HL-60 (cell line): Measurements from ENCODE around the gene WDR91.
A peak's percentile ranks its signal among the peaks of the same experiment; 100 is the strongest.

Experiments
- DNase-seq, 2 experiments: peaks; one replicate each; pipeline ENCODE4 v3.0.0-alpha.2; 2010 to 2020; ENCODE audit warnings: low read depth in 1 of 2, low spot score in 1 of 2
- H3K27ac ChIP-seq: fragments of 250-450 bp; sonication (Bioruptor Pico); replicated peaks from 2 replicates; pipeline ENCODE4 v1.5.1; 2020; ENCODE audit warnings: mild to moderate bottlenecking, moderate library complexity
- H3K27me3 ChIP-seq: fragments of 250-450 bp; sonication (Bioruptor Pico); 2 replicates; pipeline ENCODE4 v1.5.1; 2021; ENCODE audit warnings: mild to moderate bottlenecking, moderate library complexity; ENCODE audit not compliant: insufficient read depth, poor library complexity, severe bottlenecking
- H3K4me3 ChIP-seq: replicated peaks from 2 replicates; pipeline ENCODE4 v1.5.1; 2011; ENCODE audit warnings: mild to moderate bottlenecking, control low read depth, low read length; ENCODE audit not compliant: insufficient read depth
- CTCF ChIP-seq: IDR thresholded peaks from one replicate; pipeline ENCODE4 v1.5.1; 2011; ENCODE audit warnings: low read length, control low read depth, inconsistent platforms; ENCODE audit not compliant: insufficient read depth
- GABPA ChIP-seq: IDR thresholded peaks from 2 replicates; pipeline ENCODE4 v1.6.1; 2012; ENCODE audit warnings: low read depth
- POLR2AphosphoS5 ChIP-seq: IDR thresholded peaks from 2 replicates; pipeline ENCODE4 v1.6.1; 2012; ENCODE audit warnings: low read depth
- REST ChIP-seq: IDR thresholded peaks from 2 replicates; pipeline ENCODE4 v1.6.1; 2012; ENCODE audit warnings: low read depth; ENCODE audit not compliant: insufficient replicate concordance
- SPI1 ChIP-seq: IDR thresholded peaks from 2 replicates; pipeline ENCODE4 v1.6.1; 2012; ENCODE audit warnings: low read depth, mild to moderate bottlenecking, borderline replicate concordance

WDR91 gene

GRCh38 chr7:135168489-135169140 is 42.7 kb downstream of the WDR91 start:
- no peak for TF ChIP-seq CTCF
- no peak for TF ChIP-seq POLR2AphosphoS5
- no peak for TF ChIP-seq SPI1
- TF ChIP-seq GABPA, result no peak
- no peak for TF ChIP-seq REST
- DNase-seq, result no peak
- peak overlapping the region; percentile 99 for H3K27ac ChIP-seq
- no peak overlapping the region for H3K4me3 ChIP-seq
- no peaks in the 10 kb centered on the region for H3K27me3 ChIP-seq

- TF ChIP-seq GABPA (no peak), SPI1 (no peak), POLR2AphosphoS5 (no peak), CTCF (no peak), REST (no peak)
- H3K4me3 ChIP-seq, result no peak overlapping the region
- H3K27me3 ChIP-seq, result no peaks in the 10 kb centered on the region
- H3K27ac ChIP-seq, result no peak overlapping the region
- DNase-seq, result no peak
Measured at GRCh38 chr7:135168001-135168400, 43.3 kb downstream of the WDR91 start.

- no peak overlapping the region for H3K4me3 ChIP-seq
- TF ChIP-seq GABPA (no peak), SPI1 (no peak), CTCF (no peak), REST (no peak), POLR2AphosphoS5 (no peak)
- H3K27me3 ChIP-seq, result no peaks in the 10 kb centered on the region
- H3K27ac ChIP-seq, result no peak overlapping the region
- DNase-seq, result no peak
Measured at GRCh38 chr7:135167365-135167917, 43.9 kb downstream of the WDR91 start.
